ENCODE results near the gene PCK1.

The PCK1 gene

GRCh38 chr20:57577679-57578475 is 17.0 kb downstream of the PCK1 start:
- no peak for DNase-seq

- DNase-seq: no peak
These were observed 17.7 kb downstream of the PCK1 start for GRCh38 chr20:57578476-57579165.

- no peak for DNase-seq
These were observed 18.5 kb downstream of the PCK1 start for GRCh38 chr20:57579331-57579897.

- DNase-seq: no peak
These were observed 19.1 kb downstream of the PCK1 start for GRCh38 chr20:57579898-57580447.

GRCh38 chr20:57580478-57581201 is 19.7 kb downstream of the PCK1 start:
- no peak for DNase-seq

- DNase-seq: no peak
These were observed 20.5 kb downstream of the PCK1 start for GRCh38 chr20:57581202-57582028.

GRCh38 chr20:57582029-57582378 is 21.1 kb downstream of the PCK1 start:
- no peak for DNase-seq

- DNase-seq: peak; percentile 15
These were observed 21.8 kb downstream of the PCK1 start for GRCh38 chr20:57582432-57583288.

GRCh38 chr20:57583289-57584257 is 22.7 kb downstream of the PCK1 start:
- no peak for DNase-seq

- no peak for DNase-seq
These were observed 24.0 kb downstream of the PCK1 start for GRCh38 chr20:57584768-57585461.

GRCh38 chr20:57585466-57586213 is 24.7 kb downstream of the PCK1 start:
- DNase-seq: no peak

GRCh38 chr20:57586370-57586793 is 25.5 kb downstream of the PCK1 start:
- DNase-seq: no peak

- DNase-seq: no peak
These were observed 26.0 kb downstream of the PCK1 start for GRCh38 chr20:57586943-57587277.

GRCh38 chr20:57587278-57587988 is 26.5 kb downstream of the PCK1 start:
- no peak for DNase-seq

- DNase-seq: no peak
These were observed 27.1 kb downstream of the PCK1 start for GRCh38 chr20:57587989-57588377.

- no peak for DNase-seq
These were observed 27.7 kb downstream of the PCK1 start for GRCh38 chr20:57588596-57588995.

GRCh38 chr20:57589123-57589727 is 28.3 kb downstream of the PCK1 start:
- DNase-seq: no peak

All from NCI-H1105 (cell line).